GM12878 (cell line): ENCODE results near the gene NDUFV1.

Source experiments
- CTCF ChIP-seq, 3 experiments: IDR thresholded peaks in 2 of 3; conservative IDR thresholded peaks in 1 of 3; 2 replicates each; pipeline ENCODE4 v1.5.1; 2011; ENCODE audit warnings: low read depth in 3 of 3, low read length in 3 of 3, mild to moderate bottlenecking in 3 of 3, control low read depth in 2 of 3, moderate library complexity in 2 of 3, inconsistent platforms in 1 of 3, mixed read lengths in 1 of 3; ENCODE audit not compliant: control insufficient read depth in 2 of 3, insufficient read depth in 1 of 3; ENCODE audit errors: extremely low read depth in 1 of 3
- EGR1 ChIP-seq, 2 experiments: IDR thresholded peaks; 1 replicate in 1 of 2; 2 replicates in 1 of 2; pipeline ENCODE4 v1.6.1; 2011 to 2012; ENCODE audit warnings: low read depth in 2 of 2, low read length in 2 of 2, borderline replicate concordance in 1 of 2, mild to moderate bottlenecking in 1 of 2, moderate library complexity in 1 of 2
- EZH2 ChIP-seq: IDR thresholded peaks from 2 replicates; pipeline ENCODE4 v1.6.1; 2012; ENCODE audit warnings: low read depth, mild to moderate bottlenecking, control low read depth, inconsistent platforms, low read length, borderline replicate concordance; ENCODE audit not compliant: control insufficient read depth
- FOXM1 ChIP-seq: IDR thresholded peaks from 2 replicates; pipeline ENCODE4 v1.6.1; 2012; ENCODE audit warnings: low read depth, mild to moderate bottlenecking, inconsistent platforms, low read length, moderate library complexity
- POLR2AphosphoS5 ChIP-seq: IDR thresholded peaks from 2 replicates; pipeline ENCODE4 v1.6.1; 2011; ENCODE audit warnings: mild to moderate bottlenecking, low read length, inconsistent platforms
- RCOR1 ChIP-seq: conservative IDR thresholded peaks from 2 replicates; pipeline ENCODE4 v1.6.1; 2012; ENCODE audit warnings: low read depth, low read length, improper control_type of control experiment
- TAF1 ChIP-seq: IDR thresholded peaks from 2 replicates; pipeline ENCODE4 v1.6.1; 2011; ENCODE audit warnings: mild to moderate bottlenecking, low read depth, low read length, borderline replicate concordance

DNA sequence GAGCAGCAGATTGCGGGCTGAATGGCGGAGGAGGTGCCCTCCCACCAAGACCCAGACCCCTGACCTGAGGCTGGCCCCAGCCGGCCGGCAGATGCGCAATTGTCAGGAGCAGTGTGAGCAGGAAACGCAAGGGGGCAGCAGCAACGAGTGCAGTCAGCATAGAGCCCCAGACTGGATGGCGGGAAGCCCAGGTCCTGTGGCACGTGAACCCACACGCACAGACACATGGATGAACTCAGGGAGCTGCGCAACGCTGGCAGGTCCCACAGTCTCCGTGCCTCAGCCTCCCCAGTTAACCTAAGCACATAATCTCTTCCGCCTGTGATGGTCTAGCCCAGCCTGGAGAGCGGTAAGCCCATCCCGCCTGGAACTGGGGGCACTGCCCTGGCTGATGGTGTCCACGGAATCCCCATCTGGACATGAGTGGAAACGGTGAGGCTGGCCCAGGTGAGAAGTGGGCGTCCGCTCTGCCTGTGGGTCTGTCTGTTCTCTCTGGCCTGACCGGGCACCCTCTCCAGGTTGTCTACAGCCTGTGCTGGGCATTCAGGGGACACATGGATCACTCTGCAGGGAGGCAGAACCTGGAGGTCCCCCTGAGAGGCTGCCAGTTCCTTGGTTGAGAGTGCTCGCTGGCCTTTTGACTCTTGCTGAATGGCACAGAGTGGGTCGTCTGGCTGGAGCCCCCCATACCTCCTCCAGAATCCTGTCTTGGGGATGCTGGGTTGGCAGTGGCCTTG, 33.5 kb downstream of the NDUFV1 start:
- TF ChIP-seq POLR2AphosphoS5 (no peak), CTCF (IDR thresholded peaks at IDR 0.05 in 2 of 3, conservative IDR thresholded peaks at IDR 0.05 in 1 of 3; ENCODE audit: control insufficient read depth in 2 of 3, extremely low read depth in 1 of 3, insufficient read depth in 1 of 3, low read depth in 3 of 3, low read length in 3 of 3) (peak; percentile 65 to 83 (median 75)), EZH2 (no peak), TAF1 (no peak), FOXM1 (no peak), RCOR1 (no peak), EGR1 (IDR thresholded peaks at IDR 0.05; ENCODE audit: borderline replicate concordance in 1 of 2, low read depth in 2 of 2, low read length in 2 of 2) (no peak)
